ENCODE data around the gene RAB24.
A peak's percentile ranks its signal among the peaks of the same experiment; 100 is the strongest.

RAB24 gene

DNA sequence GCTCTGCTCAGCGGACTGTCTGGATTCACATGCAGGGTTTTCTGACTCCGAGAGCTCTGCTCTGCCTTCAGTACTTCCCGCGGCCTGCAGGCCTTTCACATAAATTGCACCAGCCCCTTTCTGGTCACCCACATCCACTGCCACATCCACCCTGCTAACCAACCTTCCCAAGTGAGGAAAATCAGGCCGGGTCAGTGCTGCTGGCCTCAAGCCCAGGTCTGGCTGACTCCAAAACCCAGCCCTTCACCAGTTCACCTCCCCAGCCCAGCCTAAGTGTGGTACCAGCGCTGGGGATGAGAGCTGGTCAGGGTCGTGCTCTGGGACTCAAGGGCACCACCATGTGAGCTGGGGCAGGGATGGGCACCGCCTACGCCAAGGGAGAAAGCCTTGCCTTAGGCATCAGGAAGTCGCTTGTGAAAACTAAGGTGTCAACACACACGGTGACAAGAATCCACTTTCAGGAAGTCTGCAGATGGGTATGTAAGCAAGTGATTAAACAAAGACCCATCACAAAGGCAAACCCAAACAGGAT, 35.7 kb upstream of the RAB24 start:
- Histone ChIP-seq H3K4me1 (ENCODE audit: control insufficient read depth, low read depth, low read length) (no peaks in the 10 kb centered on the region), H3K56ac (ENCODE audit: low read length) (no peak overlapping the region), H3K79me1 (ENCODE audit: low read length) (peaks cover 7% of the 10 kb centered on the region), H2BK120ac (ENCODE audit: low read depth, low read length) (no peak overlapping the region), H3K27ac (ENCODE audit: low read depth, low read length) (no peak overlapping the region), H2AK5ac (ENCODE audit: low read length) (no peak overlapping the region), H3K79me2 (ENCODE audit: control insufficient read depth, insufficient read depth, low read length) (peaks cover 1% of the 10 kb centered on the region), H2BK15ac (replicated peaks; ENCODE audit: low read depth) (no peak overlapping the region), H4K8ac (ENCODE audit: low read depth, low read length) (no peak overlapping the region), H3K4ac (ENCODE audit: low read depth, low read length) (no peak overlapping the region), H4K5ac (ENCODE audit: low read length) (no peak overlapping the region), H3K36me3 (ENCODE audit: control insufficient read depth, insufficient read depth, low read length) (no peaks in the 10 kb centered on the region), H2BK5ac (ENCODE audit: low read length) (no peak overlapping the region), H3K18ac (ENCODE audit: low read length) (no peak overlapping the region), H3K4me2 (ENCODE audit: low read length) (no peak overlapping the region), H3K27me3 (ENCODE audit: insufficient read depth, low read length, poor library complexity) (no peaks in the 10 kb centered on the region), H3K9ac (ENCODE audit: low read length) (no peak overlapping the region), H3K4me3 (ENCODE audit: low read length) (no peak overlapping the region), H3K23ac (ENCODE audit: low read length) (no peak overlapping the region)
- peak; percentile 53 for DNase-seq
- WGBS (ENCODE audit: extremely low coverage, insufficient coverage, low lambda C conversion rate): no CpG with 5 or more reads among the region's 11 CpGs

DNA sequence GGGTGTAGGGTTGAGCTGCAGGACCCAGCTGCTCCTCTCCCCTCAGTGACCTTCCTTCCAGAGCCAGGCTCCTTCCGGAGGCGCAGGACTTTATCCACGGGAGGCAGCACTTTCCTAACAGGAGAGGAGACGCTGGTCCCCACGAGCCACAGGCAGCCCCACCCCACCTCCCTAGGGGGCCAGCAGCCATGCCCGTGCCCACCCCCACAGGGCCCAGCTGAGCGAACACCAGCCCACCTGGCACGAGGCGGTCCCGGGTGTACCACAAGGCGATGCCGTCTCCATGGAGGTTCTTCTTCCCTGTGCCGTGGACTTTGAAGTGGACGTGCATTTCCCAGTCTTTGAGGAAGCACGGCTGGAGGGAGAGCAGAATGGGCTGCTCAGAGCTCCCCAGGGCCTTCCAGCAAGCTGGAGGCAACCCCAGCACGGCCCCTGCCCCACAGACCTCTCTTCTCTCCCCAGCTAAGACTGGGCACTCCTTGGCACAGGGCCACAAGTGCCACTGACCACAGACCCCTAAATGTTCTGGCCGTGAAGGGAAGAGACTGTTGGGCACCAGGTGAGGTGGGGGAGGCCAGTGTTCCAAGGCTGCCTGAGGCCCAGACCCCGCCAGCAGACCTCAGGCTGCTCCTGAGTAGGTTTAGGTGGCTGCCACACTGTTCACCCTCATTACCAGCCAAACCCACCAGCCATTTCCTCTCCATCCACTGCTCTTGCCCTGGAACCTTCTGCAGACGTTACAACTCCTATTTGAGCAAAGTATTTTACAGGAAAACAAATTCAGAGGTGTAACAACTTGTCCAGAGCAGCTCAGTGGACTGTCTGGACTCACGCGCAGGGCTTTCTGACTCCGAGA, 35.0 kb upstream of the RAB24 start:
- H4K5ac ChIP-seq (ENCODE audit: low read length): no peak overlapping the region
- H3K4me3 ChIP-seq (ENCODE audit: low read length): no peak overlapping the region
- no peak overlapping the region for H3K56ac ChIP-seq (ENCODE audit: low read length)
- H3K36me3 ChIP-seq (ENCODE audit: control insufficient read depth, insufficient read depth, low read length): no peaks in the 10 kb centered on the region
- peaks cover 7% of the 10 kb centered on the region for H3K79me1 ChIP-seq (ENCODE audit: low read length)
- H2BK15ac ChIP-seq (replicated peaks; ENCODE audit: low read depth): no peak overlapping the region
- H3K27me3 ChIP-seq (ENCODE audit: insufficient read depth, low read length, poor library complexity): no peaks in the 10 kb centered on the region
- H3K4me2 ChIP-seq (ENCODE audit: low read length): no peak overlapping the region
- WGBS (ENCODE audit: extremely low coverage, insufficient coverage, low lambda C conversion rate): no CpG with 5 or more reads among the region's 22 CpGs
- no peak overlapping the region for H2BK5ac ChIP-seq (ENCODE audit: low read length)
- no peaks in the 10 kb centered on the region for H3K4me1 ChIP-seq (ENCODE audit: control insufficient read depth, low read depth, low read length)
- no peak overlapping the region for H3K18ac ChIP-seq (ENCODE audit: low read length)
- no peak overlapping the region for H3K4ac ChIP-seq (ENCODE audit: low read depth, low read length)
- no peak overlapping the region for H4K8ac ChIP-seq (ENCODE audit: low read depth, low read length)
- H3K27ac ChIP-seq (ENCODE audit: low read depth, low read length): no peak overlapping the region
- DNase-seq: no peak
- no peaks in the 10 kb centered on the region for H3K79me2 ChIP-seq (ENCODE audit: control insufficient read depth, insufficient read depth, low read length)
- no peak overlapping the region for H3K23ac ChIP-seq (ENCODE audit: low read length)
- no peak overlapping the region for H2AK5ac ChIP-seq (ENCODE audit: low read length)
- H3K9ac ChIP-seq (ENCODE audit: low read length): no peak overlapping the region
- H2BK120ac ChIP-seq (ENCODE audit: low read depth, low read length): no peak overlapping the region

DNA sequence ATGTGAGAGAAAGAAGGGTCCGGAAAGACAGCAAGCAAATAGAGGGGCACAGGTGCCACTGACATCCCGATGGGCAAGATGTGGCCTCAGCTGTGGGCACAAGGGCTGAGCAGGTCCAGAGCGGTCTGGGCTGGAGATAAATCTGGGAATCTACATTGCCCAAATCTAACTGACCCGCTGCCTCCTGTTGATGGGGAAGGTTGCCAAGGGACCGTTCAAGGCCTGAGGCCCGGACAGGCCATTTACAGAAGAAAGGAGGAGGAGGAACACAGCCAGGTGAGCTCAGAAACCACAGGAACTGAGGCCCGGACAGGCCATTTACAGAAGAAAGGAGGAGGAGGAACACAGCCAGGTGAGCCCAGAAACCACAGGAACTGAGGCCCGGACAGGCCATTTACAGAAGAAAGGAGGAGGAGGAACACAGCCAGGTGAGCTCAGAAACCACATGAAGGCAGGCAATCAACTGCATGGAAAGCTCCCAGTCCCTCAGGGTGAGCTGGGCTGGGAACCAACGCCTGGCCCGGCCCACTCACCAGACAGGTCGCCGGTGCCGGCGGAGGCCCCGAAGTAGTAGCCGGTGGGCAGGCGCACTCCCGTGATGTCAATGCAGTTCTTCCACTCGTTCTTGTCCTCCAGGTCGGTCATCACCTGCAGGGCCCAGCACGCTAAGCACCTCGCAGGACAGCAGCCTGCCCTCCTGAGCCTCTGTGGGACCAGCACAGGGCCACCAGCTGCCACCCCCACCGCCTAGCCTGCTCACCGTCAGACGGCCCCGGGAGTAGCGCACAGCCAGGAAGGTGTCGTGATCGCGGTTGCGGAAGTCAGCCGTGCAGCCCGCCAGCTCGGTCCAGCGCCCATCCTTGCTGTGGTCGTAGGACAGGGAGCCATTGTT, 33.3 kb upstream of the RAB24 start:
- peaks cover 5% of the 10 kb centered on the region for H3K79me1 ChIP-seq (ENCODE audit: low read length)
- no peak overlapping the region for H3K18ac ChIP-seq (ENCODE audit: low read length)
- H3K9ac ChIP-seq (ENCODE audit: low read length): no peak overlapping the region
- DNase-seq: no peak
- no peak overlapping the region for H4K5ac ChIP-seq (ENCODE audit: low read length)
- peaks cover 3% of the 10 kb centered on the region for H3K36me3 ChIP-seq (ENCODE audit: control insufficient read depth, insufficient read depth, low read length)
- no peak overlapping the region for H2BK120ac ChIP-seq (ENCODE audit: low read depth, low read length)
- no peak overlapping the region for H3K4me3 ChIP-seq (ENCODE audit: low read length)
- no peak overlapping the region for H2AK5ac ChIP-seq (ENCODE audit: low read length)
- no peak overlapping the region for H4K8ac ChIP-seq (ENCODE audit: low read depth, low read length)
- no peaks in the 10 kb centered on the region for H3K27me3 ChIP-seq (ENCODE audit: insufficient read depth, low read length, poor library complexity)
- no peak overlapping the region for H3K4ac ChIP-seq (ENCODE audit: low read depth, low read length)
- H2BK15ac ChIP-seq (replicated peaks; ENCODE audit: low read depth): no peak overlapping the region
- H2BK5ac ChIP-seq (ENCODE audit: low read length): no peak overlapping the region
- H3K4me2 ChIP-seq (ENCODE audit: low read length): no peak overlapping the region
- H3K27ac ChIP-seq (ENCODE audit: low read depth, low read length): no peak overlapping the region
- no peak overlapping the region for H3K23ac ChIP-seq (ENCODE audit: low read length)
- no peaks in the 10 kb centered on the region for H3K79me2 ChIP-seq (ENCODE audit: control insufficient read depth, insufficient read depth, low read length)
- no CpG with 5 or more reads among the region's 36 CpGs for WGBS (ENCODE audit: extremely low coverage, insufficient coverage, low lambda C conversion rate)
- no peaks in the 10 kb centered on the region for H3K4me1 ChIP-seq (ENCODE audit: control insufficient read depth, low read depth, low read length)
- H3K56ac ChIP-seq (ENCODE audit: low read length): no peak overlapping the region

GRCh38 chr5:177336112-177336511, 32.6 kb upstream of the RAB24 start:
- no peak overlapping the region for H2BK120ac ChIP-seq (ENCODE audit: low read depth, low read length)
- no peak overlapping the region for H2BK5ac ChIP-seq (ENCODE audit: low read length)
- H3K27ac ChIP-seq (ENCODE audit: low read depth, low read length): no peak overlapping the region
- H3K18ac ChIP-seq (ENCODE audit: low read length): no peak overlapping the region
- no peak overlapping the region for H4K5ac ChIP-seq (ENCODE audit: low read length)
- H3K36me3 ChIP-seq (ENCODE audit: control insufficient read depth, insufficient read depth, low read length): peaks cover 5% of the 10 kb centered on the region
- no peak overlapping the region for H3K9ac ChIP-seq (ENCODE audit: low read length)
- H3K79me1 ChIP-seq (ENCODE audit: low read length): peaks cover 5% of the 10 kb centered on the region
- no peak overlapping the region for H3K4ac ChIP-seq (ENCODE audit: low read depth, low read length)
- no peak overlapping the region for H3K4me2 ChIP-seq (ENCODE audit: low read length)
- no peaks in the 10 kb centered on the region for H3K79me2 ChIP-seq (ENCODE audit: control insufficient read depth, insufficient read depth, low read length)
- H3K4me3 ChIP-seq (ENCODE audit: low read length): no peak overlapping the region
- no peak overlapping the region for H3K23ac ChIP-seq (ENCODE audit: low read length)
- DNase-seq: peak; percentile 37
- H4K8ac ChIP-seq (ENCODE audit: low read depth, low read length): no peak overlapping the region
- no CpG with 5 or more reads among the region's 12 CpGs for WGBS (ENCODE audit: extremely low coverage, insufficient coverage, low lambda C conversion rate)
- H3K56ac ChIP-seq (ENCODE audit: low read length): no peak overlapping the region
- no peaks in the 10 kb centered on the region for H3K4me1 ChIP-seq (ENCODE audit: control insufficient read depth, low read depth, low read length)
- no peak overlapping the region for H2AK5ac ChIP-seq (ENCODE audit: low read length)
- H3K27me3 ChIP-seq (ENCODE audit: insufficient read depth, low read length, poor library complexity): no peaks in the 10 kb centered on the region
- no peak overlapping the region for H2BK15ac ChIP-seq (replicated peaks; ENCODE audit: low read depth)

- H3K79me1 ChIP-seq (ENCODE audit: low read length): peaks cover 5% of the 10 kb centered on the region
- no peak overlapping the region for H3K4me3 ChIP-seq (ENCODE audit: low read length)
- no peak overlapping the region for H4K8ac ChIP-seq (ENCODE audit: low read depth, low read length)
- peaks cover 5% of the 10 kb centered on the region for H3K36me3 ChIP-seq (ENCODE audit: control insufficient read depth, insufficient read depth, low read length)
- no peak for DNase-seq
- no peak overlapping the region for H3K4me2 ChIP-seq (ENCODE audit: low read length)
- no peak overlapping the region for H3K27ac ChIP-seq (ENCODE audit: low read depth, low read length)
- H4K5ac ChIP-seq (ENCODE audit: low read length): no peak overlapping the region
- no peak overlapping the region for H3K23ac ChIP-seq (ENCODE audit: low read length)
- H3K79me2 ChIP-seq (ENCODE audit: control insufficient read depth, insufficient read depth, low read length): no peaks in the 10 kb centered on the region
- no peak overlapping the region for H3K9ac ChIP-seq (ENCODE audit: low read length)
- H2BK15ac ChIP-seq (replicated peaks; ENCODE audit: low read depth): no peak overlapping the region
- H2AK5ac ChIP-seq (ENCODE audit: low read length): no peak overlapping the region
- H2BK120ac ChIP-seq (ENCODE audit: low read depth, low read length): no peak overlapping the region
- H3K4me1 ChIP-seq (ENCODE audit: control insufficient read depth, low read depth, low read length): no peaks in the 10 kb centered on the region
- no peak overlapping the region for H3K56ac ChIP-seq (ENCODE audit: low read length)
- H3K27me3 ChIP-seq (ENCODE audit: insufficient read depth, low read length, poor library complexity): no peaks in the 10 kb centered on the region
- H2BK5ac ChIP-seq (ENCODE audit: low read length): no peak overlapping the region
- WGBS (ENCODE audit: extremely low coverage, insufficient coverage, low lambda C conversion rate): no CpG with 5 or more reads among the region's 7 CpGs
- no peak overlapping the region for H3K18ac ChIP-seq (ENCODE audit: low read length)
- no peak overlapping the region for H3K4ac ChIP-seq (ENCODE audit: low read depth, low read length)
Measured at GRCh38 chr5:177335701-177336065, 32.2 kb upstream of the RAB24 start.

Data from mesendoderm (in vitro differentiated cells).